DMS 273 (cell line): Measurements from ENCODE around the gene TAOK1.
A peak's percentile ranks its signal among the peaks of the same experiment; 100 is the strongest.
"Not testable (repeated sequence)": the region's sequence is repeated elsewhere in the genome, so short reads cannot be mapped to it uniquely, and the experiment has no call there.

Source experiments
- DNase-seq: peaks from one replicate; lab custom pipeline; 2025; ENCODE audit not compliant: unreplicated experiment; lab: John Stamatoyannopoulos, UW

TAOK1 gene

DNA sequence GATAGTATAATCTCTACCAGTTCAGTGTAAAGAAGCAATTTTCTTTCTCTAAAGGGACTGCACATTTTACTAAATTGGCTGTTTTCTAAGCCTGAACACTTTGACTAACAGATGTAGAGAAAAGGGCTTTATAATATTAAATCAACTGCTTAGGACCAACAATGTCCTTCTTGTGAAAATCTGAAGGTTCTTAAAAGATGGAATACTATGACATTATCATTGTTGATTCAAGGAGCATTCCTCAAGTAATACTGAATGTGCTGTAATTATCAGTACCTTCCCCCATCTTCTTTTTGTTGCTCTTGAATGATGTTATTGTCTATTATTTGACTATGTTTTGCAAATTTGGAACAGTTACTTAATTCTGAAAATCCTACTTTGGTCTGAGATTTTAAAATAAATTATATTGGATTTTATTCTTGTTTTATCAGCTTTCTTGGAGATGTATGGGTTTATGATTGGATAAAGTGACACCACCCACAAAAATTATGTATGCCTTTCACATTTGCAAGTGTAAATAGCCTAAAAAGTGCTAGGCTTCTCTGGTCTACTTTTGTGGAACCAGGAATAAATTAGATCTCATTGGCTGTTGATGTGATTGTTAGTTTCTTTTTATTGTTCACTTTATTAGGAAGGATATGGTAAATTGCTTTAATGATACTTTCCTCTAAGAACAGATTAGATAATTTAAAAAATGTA, 53.0 kb downstream of the TAOK1 start:
- no peak for DNase-seq

- no peak for DNase-seq
These were observed 54.4 kb downstream of the TAOK1 start for GRCh38 chr17:29444589-29444988.

- no peak for DNase-seq
These were observed 55.7 kb downstream of the TAOK1 start for GRCh38 chr17:29445844-29446243.

DNA sequence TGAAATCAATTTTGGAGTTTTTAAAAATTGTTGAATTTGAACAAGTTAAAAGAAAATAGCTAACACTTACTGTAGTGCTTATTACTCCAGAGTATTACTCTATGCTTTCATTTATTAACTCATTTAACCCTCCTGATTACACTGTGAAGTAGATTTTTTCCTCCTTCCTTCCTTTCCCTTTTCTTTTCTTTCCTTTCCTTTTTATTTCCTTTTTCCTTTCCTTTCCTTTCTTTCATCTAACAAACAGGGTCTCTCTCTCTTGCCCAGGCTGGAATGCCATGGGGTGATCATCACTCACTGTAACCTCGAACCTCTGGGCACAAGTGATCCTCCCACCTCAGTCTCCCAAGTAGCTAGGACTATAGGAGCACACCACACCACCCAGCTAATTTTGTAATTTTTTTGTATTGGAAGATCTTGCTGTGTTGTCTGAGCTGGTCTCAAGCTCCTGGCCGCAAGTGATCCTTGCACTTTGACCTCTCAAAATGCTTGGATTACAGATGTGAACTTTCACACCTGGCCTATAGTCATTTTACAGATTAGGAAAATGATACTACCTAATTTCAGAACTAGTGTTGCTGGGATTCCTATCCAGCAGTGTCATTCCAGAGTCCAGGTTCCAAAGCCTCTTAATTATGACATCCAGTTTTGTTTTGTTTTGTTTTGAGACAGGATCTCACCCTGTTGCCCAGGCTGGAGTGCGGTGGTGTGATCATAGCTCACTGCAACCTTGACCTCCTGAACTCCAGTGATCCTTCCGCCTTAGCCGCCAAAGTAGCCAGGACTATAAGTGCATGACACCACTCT, 59.9 kb downstream of the TAOK1 start:
- no peak for DNase-seq

DNA sequence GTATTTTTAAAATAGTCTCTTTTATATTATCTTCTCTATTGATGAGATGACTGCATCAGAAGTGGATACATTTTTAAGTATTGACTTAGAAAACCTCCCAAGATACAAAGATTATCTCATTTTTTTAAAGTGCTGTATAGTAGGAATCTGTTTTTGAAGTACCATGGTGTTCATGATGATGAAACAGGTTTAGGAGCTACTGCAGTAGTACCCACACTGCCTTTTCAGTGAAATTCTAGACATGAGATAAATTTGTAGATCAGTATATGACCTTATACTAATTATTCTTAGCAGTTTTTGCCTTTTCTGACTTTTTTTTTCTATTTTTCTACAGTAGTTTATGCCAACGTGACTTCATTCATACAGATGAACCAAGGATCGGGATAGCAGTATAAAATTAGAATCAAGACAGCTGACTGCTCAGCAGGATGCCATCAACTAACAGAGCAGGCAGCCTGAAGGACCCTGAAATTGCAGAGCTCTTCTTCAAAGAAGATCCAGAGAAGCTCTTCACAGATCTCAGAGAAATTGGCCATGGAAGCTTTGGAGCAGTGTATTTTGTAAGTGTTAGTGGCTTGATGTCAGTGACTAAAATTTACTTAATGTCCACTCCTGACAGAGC, 61.1 kb downstream of the TAOK1 start:
- DNase-seq: peak; percentile 37

DNA sequence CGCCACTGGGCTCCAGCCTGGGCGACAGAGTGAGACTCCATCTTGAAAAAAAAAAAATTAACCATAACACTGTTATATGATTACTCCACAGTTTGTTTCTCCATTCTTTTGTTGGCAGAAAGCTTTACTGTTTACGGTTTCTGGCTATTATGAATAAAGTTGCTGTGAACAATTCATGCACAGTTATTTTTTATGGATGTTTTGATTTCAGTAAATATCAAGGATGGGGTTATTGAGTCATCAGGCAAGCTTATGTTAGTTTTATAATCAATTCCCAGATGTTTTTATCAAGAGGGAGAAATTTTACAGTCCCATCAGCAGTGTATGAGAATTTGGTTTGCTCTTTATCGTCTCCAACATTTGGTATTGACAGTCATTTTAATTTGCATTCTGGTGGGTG, 67.9 kb downstream of the TAOK1 start:
- no peak for DNase-seq

DNA sequence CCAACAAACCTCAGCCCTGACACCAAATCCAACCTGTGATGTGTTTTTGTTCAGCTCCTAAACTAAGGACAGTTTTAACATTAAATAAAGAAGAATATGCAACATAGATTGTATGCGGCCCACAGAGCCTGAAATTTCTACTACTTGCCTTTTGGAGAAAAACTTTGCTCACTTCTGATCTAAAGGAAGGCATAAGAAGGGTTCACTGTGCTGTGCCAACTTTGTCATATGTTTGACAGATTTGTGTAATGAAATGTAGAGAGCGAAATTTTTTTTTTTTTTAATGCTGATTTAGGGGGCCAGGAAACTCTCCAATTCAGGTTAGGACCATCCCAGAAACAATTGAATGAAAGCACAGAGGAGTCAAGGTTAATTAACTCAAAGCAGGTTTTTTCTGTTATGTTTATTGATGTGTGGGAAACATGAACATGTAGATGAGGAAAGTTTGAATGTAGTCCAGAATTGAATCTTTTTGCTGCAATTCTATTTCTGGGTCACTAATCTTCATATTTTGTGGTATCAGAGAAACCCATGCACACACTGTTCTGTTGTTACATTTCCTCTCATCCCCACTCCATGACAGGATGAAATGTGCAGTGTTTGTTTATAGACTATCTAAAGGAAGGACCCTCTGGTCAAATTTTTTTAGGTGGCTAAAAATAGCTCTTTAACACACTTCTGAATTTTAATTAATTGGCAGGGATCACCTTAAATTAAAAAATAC, 71.5 kb downstream of the TAOK1 start:
- DNase-seq: no peak

- DNase-seq: no peak
These were observed 79.1 kb downstream of the TAOK1 start for GRCh38 chr17:29469276-29469675.

- DNase-seq: not testable (repeated sequence)
These were observed 83.3 kb downstream of the TAOK1 start for GRCh38 chr17:29473437-29473836.

DNA sequence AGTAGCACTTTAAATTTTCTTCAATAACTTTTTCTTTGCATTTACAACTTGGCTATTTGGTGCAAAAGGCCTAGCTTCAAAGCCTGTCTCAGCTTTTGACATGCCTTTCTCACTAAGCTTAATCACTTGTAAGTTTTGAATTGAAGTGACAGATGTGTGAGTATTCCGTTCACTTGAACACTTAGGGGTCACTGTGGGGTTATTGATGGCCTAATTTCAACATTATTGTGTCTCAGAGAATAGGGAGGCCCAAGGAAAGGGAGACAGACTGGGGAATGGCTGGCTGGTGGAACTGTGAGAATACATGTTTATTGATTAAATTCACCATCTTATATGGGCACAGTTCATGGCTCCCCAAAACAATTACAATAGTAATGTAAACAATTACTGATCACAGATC, 84.1 kb downstream of the TAOK1 start:
- DNase-seq: peak; percentile 13

DNA sequence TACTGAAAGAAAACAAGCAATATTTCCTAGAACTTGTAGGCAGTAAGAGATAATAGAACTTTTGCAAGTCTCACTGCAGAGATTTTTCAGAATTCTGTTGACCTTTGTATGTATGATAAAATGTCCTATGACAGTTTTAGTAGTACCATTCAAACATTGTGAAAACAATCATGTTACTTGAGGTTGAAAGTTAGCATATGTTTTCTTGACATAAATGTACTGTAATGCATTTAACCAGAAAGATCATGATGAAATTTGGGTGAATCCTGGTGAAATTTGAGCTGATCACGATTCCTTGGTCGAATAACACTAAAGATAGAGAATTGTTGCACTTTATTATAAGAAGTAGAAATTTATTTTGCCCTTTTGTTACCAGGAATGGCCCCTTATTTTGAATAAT, 85.7 kb downstream of the TAOK1 start:
- no peak for DNase-seq

- not testable (repeated sequence) for DNase-seq
These were observed 90.2 kb downstream of the TAOK1 start for GRCh38 chr17:29480249-29480928.

- DNase-seq: no peak
These were observed 93.3 kb downstream of the TAOK1 start for GRCh38 chr17:29483503-29483902.

GRCh38 chr17:29495011-29495410, 104.8 kb downstream of the TAOK1 start:
- DNase-seq: no peak

DNA sequence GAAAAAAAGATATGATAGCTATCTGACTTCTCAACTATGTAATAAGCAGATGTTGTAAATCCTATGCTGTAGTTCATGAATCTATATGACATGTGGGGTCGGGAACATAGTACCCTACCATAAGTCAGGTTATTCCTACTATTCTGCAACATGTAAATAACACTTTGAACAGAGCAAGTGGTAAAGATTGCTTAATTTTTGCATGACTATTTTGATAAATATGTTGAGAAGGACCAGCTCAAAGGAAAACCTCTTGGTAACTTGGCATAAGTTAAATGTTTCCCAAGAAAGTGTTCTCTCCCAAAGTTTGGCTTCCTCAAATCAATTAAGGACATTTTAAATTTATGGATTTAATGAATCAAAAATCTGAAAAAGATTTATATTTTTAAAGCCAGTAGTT, 114.5 kb downstream of the TAOK1 start:
- DNase-seq: no peak

DNA sequence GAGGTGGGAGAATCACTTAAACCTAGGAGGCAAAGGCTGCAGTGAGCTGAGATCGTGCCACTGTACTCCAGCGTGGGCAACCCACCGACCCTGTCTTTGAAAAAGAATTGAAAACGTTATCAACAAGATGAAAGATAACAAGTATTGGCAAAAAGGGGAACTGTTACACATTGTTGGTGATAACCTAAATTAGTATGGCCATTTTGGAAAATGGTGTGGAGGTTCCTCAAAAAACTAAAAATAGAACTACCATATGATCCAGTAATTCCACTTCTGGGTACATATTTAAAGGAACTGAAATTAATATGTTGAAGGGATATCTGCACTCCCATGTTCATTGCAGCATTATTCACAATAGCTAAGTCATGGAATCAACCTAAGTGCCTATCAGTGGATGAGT, 115.7 kb downstream of the TAOK1 start:
- no peak for DNase-seq

DNA sequence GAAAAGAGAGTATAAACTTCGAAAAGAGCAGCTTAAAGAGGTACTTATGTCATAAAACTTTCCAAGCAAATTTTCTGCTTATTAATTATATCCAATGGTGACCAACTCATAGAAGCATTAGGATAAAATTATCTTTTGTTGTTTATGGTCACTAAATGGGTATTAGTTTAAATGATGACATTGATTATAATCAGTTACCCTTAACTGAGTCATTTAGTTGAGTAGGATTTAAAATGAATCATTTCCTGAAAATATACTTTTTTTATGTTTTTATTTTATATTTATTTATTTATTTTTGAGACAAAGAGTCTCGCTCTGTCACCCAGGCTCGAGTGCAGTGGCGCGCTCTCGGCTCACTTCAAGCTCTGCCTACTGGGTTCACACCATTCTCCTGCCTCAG, 120.8 kb downstream of the TAOK1 start:
- no peak for DNase-seq

- no peak for DNase-seq
These were observed 124.6 kb downstream of the TAOK1 start for GRCh38 chr17:29514792-29515191.

GRCh38 chr17:29518359-29518758, 128.2 kb downstream of the TAOK1 start:
- no peak for DNase-seq

GRCh38 chr17:29524692-29525091, 134.5 kb downstream of the TAOK1 start:
- DNase-seq: no peak

DNA sequence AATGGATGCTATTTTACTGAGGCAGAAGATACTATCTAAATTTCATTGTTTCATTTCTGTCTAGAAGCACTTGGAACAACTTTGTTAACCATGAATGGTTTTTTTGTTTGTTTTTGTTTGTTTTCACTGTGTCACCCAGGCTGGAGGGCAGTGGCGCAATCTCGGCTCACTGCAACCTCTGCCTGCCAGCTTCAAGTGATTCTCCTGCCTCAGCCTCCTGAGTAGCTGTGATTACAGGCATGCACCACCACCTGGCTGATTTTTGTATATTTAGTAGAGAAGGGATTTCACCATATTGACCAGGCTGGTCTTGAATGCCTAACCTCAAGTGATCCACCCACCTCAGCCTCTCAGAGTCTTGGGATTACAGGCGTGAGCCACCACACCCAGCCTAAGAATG, 136.2 kb downstream of the TAOK1 start:
- DNase-seq: no peak
